SU-DHL-6 (cell line): ENCODE measurements around the gene GLMP.
A peak's percentile ranks its signal among the peaks of the same experiment; 100 is the strongest.

Experiments used
- H2AFZ ChIP-seq: fragments of 200-600 bp; sonication (generic); 2 replicates; pipeline ENCODE4 v1.6.1; 2014; ENCODE audit warnings: low read depth, mild to moderate bottlenecking, moderate library complexity, mixed read lengths, antibody characterized with exemption, low read length; ENCODE audit not compliant: severe bottlenecking
- H3F3A ChIP-seq: fragments of 200-600 bp; shearing (Covaris generic); 2 replicates; pipeline ENCODE4 v1.6.0; 2016; ENCODE audit warnings: antibody characterized with exemption, mild to moderate bottlenecking; ENCODE audit not compliant: insufficient read depth
- H3K27ac ChIP-seq: fragments of 200-600 bp; sonication (generic); 2 replicates; pipeline ENCODE4 v1.5.1; 2016; ENCODE audit warnings: low read depth, mild to moderate bottlenecking, low read length, moderate library complexity, mixed read lengths
- H3K27me3 ChIP-seq: fragments of 200-600 bp; sonication (generic), shearing (Covaris generic); 2 replicates; pipeline ENCODE4 v1.6.0; 2014; ENCODE audit warnings: mild to moderate bottlenecking, low read length
- H3K36me3 ChIP-seq: fragments of 200-600 bp; sonication (generic); 2 replicates; pipeline ENCODE4 v1.6.1; 2014; ENCODE audit warnings: mild to moderate bottlenecking, low read length, mixed read lengths
- H3K4me2 ChIP-seq: fragments of 300-600, 200-600 bp; shearing (Covaris generic), sonication (generic); 2 replicates; pipeline ENCODE4 v1.6.0; 2014; ENCODE audit warnings: low read length, low read depth, mild to moderate bottlenecking; ENCODE audit not compliant: poor library complexity, severe bottlenecking
- H3K4me3 ChIP-seq: fragments of 200-600 bp; sonication (generic); 2 replicates; pipeline ENCODE4 v1.5.1; 2014; ENCODE audit warnings: antibody characterized with exemption, low read length, mild to moderate bottlenecking, mixed read lengths; ENCODE audit not compliant: insufficient read depth, poor library complexity, severe bottlenecking
- H3K79me2 ChIP-seq: fragments of 200-600 bp; sonication (generic); 2 replicates; pipeline ENCODE4 v1.6.1; 2014; ENCODE audit warnings: mild to moderate bottlenecking, low read length, moderate library complexity; ENCODE audit not compliant: insufficient read depth
- H3K9ac ChIP-seq: fragments of 200-600 bp; sonication (generic); 2 replicates; pipeline ENCODE4 v1.7.0; 2014; ENCODE audit warnings: mild to moderate bottlenecking, low read length
- H3K9me2 ChIP-seq: fragments of 200-600 bp; sonication (generic); replicated peaks from 2 replicates; pipeline ENCODE4 v1.6.1; 2014; ENCODE audit warnings: low read length; ENCODE audit not compliant: insufficient read depth
- H3K9me3 ChIP-seq: fragments of 200-600 bp; sonication (generic); 2 replicates; pipeline ENCODE4 v1.6.1; 2014; ENCODE audit warnings: low read length, mixed read lengths; ENCODE audit not compliant: insufficient read depth
- H4K20me1 ChIP-seq: fragments of 200-600 bp; sonication (generic); 2 replicates; pipeline ENCODE4 v1.6.1; 2014; ENCODE audit warnings: low read depth, mild to moderate bottlenecking, antibody characterized with exemption, low read length, moderate library complexity, mixed read lengths
- EZH2phosphoT487 ChIP-seq: fragments of 200-600 bp; sonication (generic), shearing (Covaris generic); conservative IDR thresholded peaks from 2 replicates; pipeline ENCODE4 v1.6.1; 2018; ENCODE audit warnings: mild to moderate bottlenecking, antibody characterized with exemption, low read length, moderate library complexity, mixed read lengths
- TF ChIP-seq, protein P1 (sequence below): fragments of 200-600 bp; sonication (generic); IDR thresholded peaks from one replicate; pipeline ENCODE4 v1.5.1; 2017; ENCODE audit warnings: antibody characterized with exemption, mild to moderate bottlenecking, low read length, moderate library complexity; ENCODE audit not compliant: insufficient read depth, poor library complexity, severe bottlenecking

Gene GLMP

DNA sequence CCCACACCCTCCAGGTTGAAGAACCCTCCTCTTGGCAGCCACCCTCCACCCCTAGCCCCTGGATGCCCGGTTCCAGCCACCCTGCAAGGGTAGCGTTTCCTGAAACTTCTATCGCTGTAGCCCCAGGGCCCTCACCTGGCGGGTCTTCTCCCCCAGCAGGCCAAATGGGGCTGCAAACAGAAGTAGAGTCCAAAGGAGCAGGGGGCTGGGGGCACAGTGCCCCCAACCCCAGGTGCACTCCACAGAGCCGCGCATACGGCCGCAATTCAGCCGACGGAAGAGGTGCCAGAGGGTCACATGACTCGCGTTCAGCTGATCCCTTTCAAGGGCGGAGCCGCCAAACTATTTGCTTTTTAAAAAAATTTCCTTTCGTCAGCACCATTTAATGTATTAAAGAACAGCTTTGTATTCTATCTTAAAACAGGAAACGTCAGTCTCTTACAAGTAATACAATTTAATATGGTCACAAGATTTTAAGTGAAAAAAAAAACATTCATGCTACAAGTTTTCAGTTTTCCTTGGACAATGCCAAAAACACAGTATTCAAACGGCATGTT is at the start of gene GLMP:
TSS of gene GLMP (minus strand) at position 289 of the 557 bp plus-strand sequence. CDS start at position 255, 34 bp downstream.
- Histone ChIP-seq H3K9me2 (no peaks in the 10 kb centered on the region), H3K4me2 (peak within 1 kb of the TSS; percentile 94), H3K79me2 (no peaks in the 10 kb centered on the region), H3K27ac (no peak within 1 kb of the TSS), H3K27me3 (no peaks in the 10 kb centered on the region), H3K9ac (peak within 1 kb of the TSS; percentile 72), H3K4me3 (peak within 1 kb of the TSS; percentile 84), H2AFZ (peak within 1 kb of the TSS; percentile 98), H3K9me3 (no peaks in the 10 kb centered on the region), H3K36me3 (no peaks in the 10 kb centered on the region), H3F3A (no peaks in the 10 kb centered on the region), H4K20me1 (no peaks in the 10 kb centered on the region)
- TF ChIP-seq EZH2phosphoT487 = no peak
- TF ChIP-seq, protein P1, sequence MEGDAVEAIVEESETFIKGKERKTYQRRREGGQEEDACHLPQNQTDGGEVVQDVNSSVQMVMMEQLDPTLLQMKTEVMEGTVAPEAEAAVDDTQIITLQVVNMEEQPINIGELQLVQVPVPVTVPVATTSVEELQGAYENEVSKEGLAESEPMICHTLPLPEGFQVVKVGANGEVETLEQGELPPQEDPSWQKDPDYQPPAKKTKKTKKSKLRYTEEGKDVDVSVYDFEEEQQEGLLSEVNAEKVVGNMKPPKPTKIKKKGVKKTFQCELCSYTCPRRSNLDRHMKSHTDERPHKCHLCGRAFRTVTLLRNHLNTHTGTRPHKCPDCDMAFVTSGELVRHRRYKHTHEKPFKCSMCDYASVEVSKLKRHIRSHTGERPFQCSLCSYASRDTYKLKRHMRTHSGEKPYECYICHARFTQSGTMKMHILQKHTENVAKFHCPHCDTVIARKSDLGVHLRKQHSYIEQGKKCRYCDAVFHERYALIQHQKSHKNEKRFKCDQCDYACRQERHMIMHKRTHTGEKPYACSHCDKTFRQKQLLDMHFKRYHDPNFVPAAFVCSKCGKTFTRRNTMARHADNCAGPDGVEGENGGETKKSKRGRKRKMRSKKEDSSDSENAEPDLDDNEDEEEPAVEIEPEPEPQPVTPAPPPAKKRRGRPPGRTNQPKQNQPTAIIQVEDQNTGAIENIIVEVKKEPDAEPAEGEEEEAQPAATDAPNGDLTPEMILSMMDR = no peak

GRCh38 chr1:156344409-156344808 is 48.9 kb upstream of the GLMP start:
- Histone ChIP-seq H3K9me3 (no peaks in the 10 kb centered on the region), H3K4me3 (no peak overlapping the region), H3K79me2 (no peaks in the 10 kb centered on the region), H3K27ac (no peak overlapping the region), H3K27me3 (no peaks in the 10 kb centered on the region), H3K9ac (no peak overlapping the region), H4K20me1 (no peaks in the 10 kb centered on the region), H3K4me2 (no peak overlapping the region), H3K36me3 (no peaks in the 10 kb centered on the region), H3F3A (peaks cover 5% of the 10 kb centered on the region; the same call in 1 of the 2 replicates), H3K9me2 (no peaks in the 10 kb centered on the region), H2AFZ (no peak overlapping the region)
- TF ChIP-seq, protein P1 = no peak
- TF ChIP-seq EZH2phosphoT487 = no peak

GRCh38 chr1:156342166-156342955 is 46.9 kb upstream of the GLMP start:
- H3K9me2 ChIP-seq = no peaks in the 10 kb centered on the region
- no peak overlapping the region for H3K9ac ChIP-seq
- peaks cover 6% of the 10 kb centered on the region for H3K79me2 ChIP-seq
- H3K27me3 ChIP-seq = no peaks in the 10 kb centered on the region
- H3F3A ChIP-seq = peaks cover 10% of the 10 kb centered on the region; the same call in 1 of the 2 replicates
- H3K27ac ChIP-seq = no peak overlapping the region
- H3K9me3 ChIP-seq = no peaks in the 10 kb centered on the region
- H3K4me2 ChIP-seq = no peak overlapping the region
- TF ChIP-seq EZH2phosphoT487 = no peak
- no peaks in the 10 kb centered on the region for H4K20me1 ChIP-seq
- H2AFZ ChIP-seq = no peak overlapping the region
- no peaks in the 10 kb centered on the region for H3K36me3 ChIP-seq
- H3K4me3 ChIP-seq = no peak overlapping the region
